ENCODE results near the gene MPZ.

MPZ gene

DNA sequence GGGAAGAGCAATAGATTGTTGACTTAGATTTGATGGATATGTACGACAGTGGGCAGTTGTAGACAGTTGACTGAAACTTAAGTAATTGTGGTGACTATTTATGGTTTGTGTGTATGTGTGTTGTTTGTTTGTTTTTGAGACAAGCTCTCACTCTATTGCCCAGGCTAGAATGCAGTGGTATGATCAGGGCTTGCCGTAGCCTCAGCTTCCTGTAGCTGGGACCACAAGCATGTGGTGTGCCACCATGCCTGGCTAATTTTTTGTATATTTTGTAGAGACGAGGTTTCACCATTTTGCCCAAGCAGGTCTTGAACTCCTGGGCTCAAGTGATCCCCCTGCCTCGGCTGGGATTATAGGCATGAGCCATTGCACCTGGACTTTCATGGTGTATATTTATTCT lies 14.3 kb upstream of the MPZ start:
- TF ChIP-seq SIN3A (IDR thresholded peaks at IDR 0.05; ENCODE audit: borderline replicate concordance, insufficient read depth, low read length), result no peak
- TF ChIP-seq, protein P1, sequence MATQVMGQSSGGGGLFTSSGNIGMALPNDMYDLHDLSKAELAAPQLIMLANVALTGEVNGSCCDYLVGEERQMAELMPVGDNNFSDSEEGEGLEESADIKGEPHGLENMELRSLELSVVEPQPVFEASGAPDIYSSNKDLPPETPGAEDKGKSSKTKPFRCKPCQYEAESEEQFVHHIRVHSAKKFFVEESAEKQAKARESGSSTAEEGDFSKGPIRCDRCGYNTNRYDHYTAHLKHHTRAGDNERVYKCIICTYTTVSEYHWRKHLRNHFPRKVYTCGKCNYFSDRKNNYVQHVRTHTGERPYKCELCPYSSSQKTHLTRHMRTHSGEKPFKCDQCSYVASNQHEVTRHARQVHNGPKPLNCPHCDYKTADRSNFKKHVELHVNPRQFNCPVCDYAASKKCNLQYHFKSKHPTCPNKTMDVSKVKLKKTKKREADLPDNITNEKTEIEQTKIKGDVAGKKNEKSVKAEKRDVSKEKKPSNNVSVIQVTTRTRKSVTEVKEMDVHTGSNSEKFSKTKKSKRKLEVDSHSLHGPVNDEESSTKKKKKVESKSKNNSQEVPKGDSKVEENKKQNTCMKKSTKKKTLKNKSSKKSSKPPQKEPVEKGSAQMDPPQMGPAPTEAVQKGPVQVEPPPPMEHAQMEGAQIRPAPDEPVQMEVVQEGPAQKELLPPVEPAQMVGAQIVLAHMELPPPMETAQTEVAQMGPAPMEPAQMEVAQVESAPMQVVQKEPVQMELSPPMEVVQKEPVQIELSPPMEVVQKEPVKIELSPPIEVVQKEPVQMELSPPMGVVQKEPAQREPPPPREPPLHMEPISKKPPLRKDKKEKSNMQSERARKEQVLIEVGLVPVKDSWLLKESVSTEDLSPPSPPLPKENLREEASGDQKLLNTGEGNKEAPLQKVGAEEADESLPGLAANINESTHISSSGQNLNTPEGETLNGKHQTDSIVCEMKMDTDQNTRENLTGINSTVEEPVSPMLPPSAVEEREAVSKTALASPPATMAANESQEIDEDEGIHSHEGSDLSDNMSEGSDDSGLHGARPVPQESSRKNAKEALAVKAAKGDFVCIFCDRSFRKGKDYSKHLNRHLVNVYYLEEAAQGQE (IDR thresholded peaks at IDR 0.05; ENCODE audit: insufficient read depth in 1 of 2, low read depth in 2 of 2, low read length in 2 of 2), result no peak
- no peak for TF ChIP-seq FOXP2 (optimal IDR thresholded peaks at IDR 0.05; ENCODE audit: borderline replicate concordance, extremely low read depth, extremely low read length, insufficient read depth)
- no peak for TF ChIP-seq POLR2AphosphoS5 (IDR thresholded peaks at IDR 0.05; ENCODE audit: low read depth, low read length)
- no peak for TF ChIP-seq TAF1 (IDR thresholded peaks at IDR 0.05; ENCODE audit: borderline replicate concordance, insufficient read depth, low read length)

DNA sequence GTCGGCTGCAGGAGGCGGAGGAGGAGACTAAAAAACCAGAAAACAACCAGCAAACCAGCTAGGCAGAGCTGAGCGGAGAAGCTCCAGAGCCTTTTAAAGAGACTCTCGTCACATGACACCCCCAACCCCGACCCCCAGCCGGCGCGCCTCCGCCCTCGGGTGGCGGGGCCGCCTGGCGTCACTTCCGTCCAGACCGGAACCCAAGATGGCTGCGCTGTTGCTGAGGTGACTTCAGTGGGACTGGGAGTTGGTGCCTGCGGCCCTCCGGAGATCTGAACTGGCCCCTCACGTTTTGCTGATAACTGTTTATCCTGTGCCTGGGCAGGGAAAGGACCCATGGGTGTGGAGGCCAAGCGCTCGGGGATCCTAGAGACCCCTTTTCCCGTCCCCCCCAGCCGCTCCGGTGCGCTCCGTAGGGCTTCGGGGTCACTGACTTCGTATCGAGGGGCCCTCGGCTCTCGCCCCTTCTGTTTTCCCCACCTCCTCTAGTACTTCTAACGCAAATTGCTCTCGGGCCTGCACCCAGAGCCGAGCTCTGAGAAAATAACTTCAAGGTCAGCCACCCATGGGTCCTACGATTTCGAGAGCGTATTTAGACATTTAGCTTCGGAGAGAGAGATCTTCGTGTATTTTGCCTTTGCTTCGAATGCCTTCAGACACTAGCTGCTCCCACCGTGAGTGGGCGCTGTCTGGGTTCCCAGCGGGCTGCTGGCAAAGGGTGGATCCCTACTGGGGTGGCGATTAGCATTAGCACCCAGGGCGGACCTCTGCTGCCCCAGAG lies 4.6 kb upstream of the MPZ start, which contains the start of gene SDHC:
TSS of gene SDHC (plus strand) at position 181 of the 781 bp plus-strand sequence. CDS start at position 206, 25 bp downstream.
- TF ChIP-seq SIN3A (IDR thresholded peaks at IDR 0.05; ENCODE audit: borderline replicate concordance, insufficient read depth, low read length), result peak; percentile 92; the same call in 1 of the 2 replicates
- TF ChIP-seq FOXP2 (optimal IDR thresholded peaks at IDR 0.05; ENCODE audit: borderline replicate concordance, extremely low read depth, extremely low read length, insufficient read depth), result peak; percentile 58
- peak; percentile 96 for TF ChIP-seq TAF1 (IDR thresholded peaks at IDR 0.05; ENCODE audit: borderline replicate concordance, insufficient read depth, low read length)
- peak; percentile 100 for TF ChIP-seq POLR2AphosphoS5 (IDR thresholded peaks at IDR 0.05; ENCODE audit: low read depth, low read length)
- TF ChIP-seq, protein P1 (IDR thresholded peaks at IDR 0.05; ENCODE audit: insufficient read depth in 1 of 2, low read depth in 2 of 2, low read length in 2 of 2), result peak in 1 of 2 experiments; percentile 60; a peak in 1 of 4 replicates

DNA sequence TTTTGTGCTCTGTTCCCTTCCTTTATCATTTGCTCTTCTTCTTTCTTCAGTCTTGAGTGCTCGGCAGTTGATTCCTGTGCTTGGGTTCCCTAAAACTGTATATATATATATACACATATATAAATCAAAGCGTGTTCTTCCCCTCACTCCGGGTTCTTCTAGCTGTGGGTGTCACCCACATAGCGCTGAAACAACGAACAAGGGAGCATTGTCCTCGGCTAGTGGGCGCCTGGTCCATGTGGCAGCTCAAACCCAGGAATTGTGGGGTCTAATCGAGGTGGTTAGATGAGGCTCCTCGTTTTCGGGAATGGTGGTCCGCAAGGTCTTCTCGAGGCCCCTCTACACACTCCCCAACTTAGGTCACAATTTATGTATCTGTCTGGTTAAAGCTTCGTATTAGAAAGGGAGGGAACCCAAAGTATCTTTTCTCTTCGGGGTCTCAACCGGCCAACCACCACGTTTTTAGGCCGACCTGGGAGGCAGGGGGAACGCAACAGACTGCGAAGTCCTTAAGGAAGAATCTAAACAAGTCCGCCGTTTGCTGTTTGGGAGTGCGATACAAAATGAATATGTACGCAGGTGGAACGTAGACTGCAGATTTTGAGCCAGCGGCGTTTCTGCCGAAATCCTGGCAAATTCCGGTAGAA lies 3.9 kb upstream of the MPZ start:
- TF ChIP-seq FOXP2 (optimal IDR thresholded peaks at IDR 0.05; ENCODE audit: borderline replicate concordance, extremely low read depth, extremely low read length, insufficient read depth) (no peak), TAF1 (IDR thresholded peaks at IDR 0.05; ENCODE audit: borderline replicate concordance, insufficient read depth, low read length) (no peak), POLR2AphosphoS5 (IDR thresholded peaks at IDR 0.05; ENCODE audit: low read depth, low read length) (no peak), SIN3A (IDR thresholded peaks at IDR 0.05; ENCODE audit: borderline replicate concordance, insufficient read depth, low read length) (no peak)
- TF ChIP-seq, protein P1 (IDR thresholded peaks at IDR 0.05; ENCODE audit: insufficient read depth in 1 of 2, low read depth in 2 of 2, low read length in 2 of 2), result no peak

DNA sequence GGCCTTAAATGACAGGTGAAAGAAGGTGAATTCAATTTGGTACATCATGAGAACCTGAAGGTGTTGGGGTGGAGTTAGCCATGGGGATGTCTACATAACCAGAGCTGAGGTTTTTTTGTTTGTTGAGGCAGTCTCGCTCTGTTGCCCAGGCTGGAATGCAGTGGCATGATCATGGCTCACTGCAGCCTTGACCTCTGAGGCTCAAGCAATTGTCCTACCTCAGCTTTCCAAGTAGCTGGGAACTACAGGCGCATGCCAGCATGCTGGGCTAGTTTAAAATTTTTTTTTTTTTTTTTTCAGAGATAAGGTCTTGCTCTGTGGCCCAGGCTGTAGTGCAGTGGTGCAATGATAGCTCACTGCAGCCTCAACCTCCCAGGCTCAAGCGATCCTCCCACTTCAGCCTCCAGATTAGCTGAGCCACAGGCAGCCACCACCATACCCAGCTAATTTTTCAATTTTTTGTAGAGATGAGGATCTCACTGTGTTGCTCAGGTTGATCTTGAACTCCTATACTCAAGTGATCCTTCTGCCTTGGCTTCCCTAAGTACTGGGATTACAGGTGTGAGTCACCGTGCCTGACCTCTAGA lies 1.9 kb upstream of the MPZ start:
- TF ChIP-seq, protein P1 (IDR thresholded peaks at IDR 0.05; ENCODE audit: insufficient read depth in 1 of 2, low read depth in 2 of 2, low read length in 2 of 2), result no peak
- TF ChIP-seq POLR2AphosphoS5 (IDR thresholded peaks at IDR 0.05; ENCODE audit: low read depth, low read length), result no peak
- no peak for TF ChIP-seq FOXP2 (optimal IDR thresholded peaks at IDR 0.05; ENCODE audit: borderline replicate concordance, extremely low read depth, extremely low read length, insufficient read depth)
- TF ChIP-seq TAF1 (IDR thresholded peaks at IDR 0.05; ENCODE audit: borderline replicate concordance, insufficient read depth, low read length), result no peak
- TF ChIP-seq SIN3A (IDR thresholded peaks at IDR 0.05; ENCODE audit: borderline replicate concordance, insufficient read depth, low read length), result no peak

Measured in PFSK-1 (cell line).